Measurements from ENCODE around the gene KRT77. TPM values are rescaled to one million over a fixed set of nuclear protein-coding genes. Genes with fewer than 3 reads are reported as not detected.

KRT77 gene
- total and polyA plus RNA-seq, 10 of the 15 experiments (the other 5 are each of a cell fraction or from before 2014, with no cell fraction given) = not detected

GRCh38 chr12:52646613-52647012 lies 56.7 kb downstream of the KRT77 start:
- WGBS (ENCODE audit: insufficient coverage, insufficient replicate concordance, low lambda C conversion rate, missing lambda C conversion rate) = 64% methylated on average over 8 of the region's 12 CpGs
- intact Hi-C loops (cut with micrococcal nuclease; ENCODE audit: unreplicated experiment) (no loop called here), in situ Hi-C loops (cut with MboI) (no loop called here)
- Histone ChIP-seq H3K79me2 (ENCODE audit: control insufficient read depth, insufficient read depth, low read length) (no peaks in the 10 kb centered on the region), H3K27me3 (replicated peaks in 1 of 2; ENCODE audit: control insufficient read depth in 2 of 2, insufficient read depth in 2 of 2, low read length in 1 of 2) (peaks cover 2 to 3% of the 10 kb centered on the region in 2 experiments; a peak in 2 of 4 replicates), H3K4me1 (ENCODE audit: control insufficient read depth, insufficient read depth, low read length) (no peaks in the 10 kb centered on the region), H4K20me1 (ENCODE audit: control insufficient read depth, insufficient read depth) (no peaks in the 10 kb centered on the region; the same call in 1 of the 2 replicates), H3K27ac (ENCODE audit: control insufficient read depth, insufficient read depth) (no peak overlapping the region), H3K36me3 (ENCODE audit: control insufficient read depth in 2 of 2, insufficient read depth in 2 of 2, low read length in 1 of 2) (no peaks in the 10 kb centered on the region), H3K4me2 (ENCODE audit: control insufficient read depth, insufficient read depth) (no peak overlapping the region), H3K9me3 (replicated peaks; ENCODE audit: control insufficient read depth, insufficient read depth, low read length) (no peaks in the 10 kb centered on the region), H2AFZ (ENCODE audit: control insufficient read depth, low read depth, low read length) (no peak overlapping the region), H3K9ac (ENCODE audit: control insufficient read depth, insufficient read depth, low read length) (no peak overlapping the region), H3K4me3 (no peak overlapping the region)
- POLR2A ChIA-PET = no interaction called here
- FAIRE-seq (no peak), ATAC-seq (no peak), DNase-seq (ENCODE audit: low read depth, low spot score) (no peak)
- RAD21 ChIA-PET (ENCODE audit: unreplicated experiment) = no interaction called here
- no peak for TF ChIP-seq HDGF (IDR thresholded peaks at IDR 0.05)
- TF ChIP-seq MEF2A (IDR thresholded peaks at IDR 0.05; ENCODE audit: insufficient read depth, low read depth, low read length) = no peak
- TF ChIP-seq ZNF274 (IDR thresholded peaks at IDR 0.05; ENCODE audit: insufficient read depth, insufficient read length) = no peak
- no peak for TF ChIP-seq SP1 (IDR thresholded peaks at IDR 0.05; ENCODE audit: low read depth, low read length)
- no peak for TF ChIP-seq ZBTB11 (CRISPR knock-in tag; IDR thresholded peaks at IDR 0.05)
- TF ChIP-seq ZBED1 (IDR thresholded peaks at IDR 0.05; ENCODE audit: borderline replicate concordance) = no peak
- TF ChIP-seq SUPT20H (IDR thresholded peaks at IDR 0.05; ENCODE audit: borderline replicate concordance, control insufficient read depth, low read depth, low read length) = no peak
- SMC1A ChIA-PET (ENCODE audit: uncharacterized antibody, unreplicated experiment) = no interaction called here
- no TSS peak for BruUV-seq (replicated peaks)
- CTCF ChIA-PET = interaction anchor here (0.6 kb wide), 1 partner anchor 368 kb away, joined by 3 read pairs; no protein-coding TSS in a partner anchor

Data from GM12878 (cell line).